MCF 10A (cell line): ENCODE results near the gene FBF1. TPM values are rescaled to one million over a fixed set of nuclear protein-coding genes. Genes with fewer than 3 reads are reported as not detected.

Experiments
- BruUV-seq: library from RNA; stranded (reverse); fragments of 400-500 nt; replicated peaks from 2 replicates; lab custom pipeline; 2021; lab: Mats Ljungman, UMichigan
- CTCF ChIA-PET: fragments of 300-600 bp; sonication (Branson Sonifier 250); formaldehyde crosslinking; extraction: SDS; loops from one replicate; lab custom pipeline; 2021; ENCODE audit warnings: antibody characterized with exemption, inconsistent platforms; lab: Yijun Ruan, JAX
- POLR2A ChIA-PET: fragments of 300-600, 350-650 bp; sonication (Branson Sonifier 250); formaldehyde crosslinking; extraction: SDS; loops from one replicate; lab custom pipeline; 2020; ENCODE audit warnings: antibody characterized with exemption, inconsistent platforms; lab: Yijun Ruan, JAX
- DNase-seq: peaks from one replicate; pipeline ENCODE4 v3.0.0-alpha.2; 2018; ENCODE audit not compliant: unreplicated experiment
- H3K27ac Mint-ChIP-seq: one replicate; pipeline ENCODE4 v1.8.0; 2022; ENCODE audit warnings: mild to moderate bottlenecking, low read depth, mixed read lengths; ENCODE audit not compliant: unreplicated experiment
- H3K27me3 Mint-ChIP-seq: one replicate; pipeline ENCODE4 v1.8.0; 2022; ENCODE audit warnings: mixed read lengths; ENCODE audit not compliant: insufficient read depth, unreplicated experiment
- H3K36me3 Mint-ChIP-seq: one replicate; pipeline ENCODE4 v1.8.0; 2022; ENCODE audit warnings: mild to moderate bottlenecking, moderate library complexity, mixed read lengths; ENCODE audit not compliant: insufficient read depth, unreplicated experiment
- H3K4me1 Mint-ChIP-seq: one replicate; pipeline ENCODE4 v1.8.0; 2022; ENCODE audit warnings: mixed read lengths; ENCODE audit not compliant: insufficient read depth, unreplicated experiment
- H3K4me3 Mint-ChIP-seq: one replicate; pipeline ENCODE4 v1.8.0; 2022; ENCODE audit warnings: mild to moderate bottlenecking, moderate library complexity, mixed read lengths; ENCODE audit not compliant: unreplicated experiment
- H3K9me3 Mint-ChIP-seq: one replicate; pipeline ENCODE4 v1.8.0; 2022; ENCODE audit warnings: mixed read lengths; ENCODE audit not compliant: unreplicated experiment
- intact Hi-C: fragments of 100-400 bp; cut with micrococcal nuclease; formaldehyde crosslinking; loops from 2 replicates; pipeline ENCODE4 v1.14.1; 2022
- total RNA-seq: library from RNA; stranded (reverse); gene quantifications from 2 replicates; pipeline ENCODE4 v1.2.3, GENCODE V29; 2022
- TF ChIP-seq, protein P1 (sequence below): fragments of 200-600 bp; IDR thresholded peaks from one replicate; pipeline ENCODE4 v1.8.0; 2022; ENCODE audit warnings: antibody characterized with exemption, mild to moderate bottlenecking; ENCODE audit not compliant: unreplicated experiment

Gene FBF1
- total RNA-seq, 1 experiment from 2014 or later: 14.0 TPM

DNA sequence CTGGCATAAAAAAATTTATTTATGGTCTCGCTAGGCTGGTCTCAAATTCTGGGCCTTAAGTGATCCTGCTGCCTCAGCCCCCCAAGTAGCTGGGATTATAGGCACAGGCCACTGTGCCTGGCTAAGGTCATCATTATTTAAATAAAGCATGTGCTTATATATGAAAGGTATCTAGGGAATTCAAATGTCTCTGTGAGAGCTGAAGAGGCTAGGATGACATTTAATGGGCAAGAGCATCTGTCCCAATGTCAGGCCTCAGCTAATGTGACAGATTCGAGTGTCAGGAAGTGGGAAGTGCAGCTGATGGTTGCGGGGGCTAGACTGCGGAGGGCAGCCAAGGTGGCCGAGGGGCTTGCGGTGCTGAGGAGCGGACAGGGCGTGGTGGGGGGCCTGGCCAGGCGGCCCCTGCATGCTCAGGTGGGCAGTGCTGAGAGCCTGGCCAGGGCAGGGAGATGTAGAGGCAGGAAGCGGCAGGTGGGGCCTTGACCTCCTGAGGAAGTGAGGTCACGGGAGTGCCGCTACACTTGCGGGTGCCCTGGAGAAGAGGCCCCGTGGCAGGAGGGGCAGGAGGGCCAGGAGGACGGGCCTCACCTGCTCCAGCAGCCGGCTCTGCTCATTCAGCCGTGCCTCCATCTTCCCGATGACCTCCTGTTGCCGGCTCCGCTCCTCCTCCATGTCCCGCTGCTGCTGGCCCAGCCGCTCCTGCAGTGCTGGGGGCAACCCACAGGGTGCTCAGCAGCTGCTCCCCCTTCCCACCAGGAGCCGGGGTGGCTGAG lies 23.5 kb downstream of the FBF1 start:
- H3K9me3 Mint-ChIP-seq: no peaks in the 10 kb centered on the region
- no TSS peak for BruUV-seq
- H3K27me3 Mint-ChIP-seq: no peaks in the 10 kb centered on the region
- no peak for DNase-seq
- H3K4me1 Mint-ChIP-seq: no peaks in the 10 kb centered on the region
- no peak overlapping the region for H3K27ac Mint-ChIP-seq
- H3K36me3 Mint-ChIP-seq: peaks cover 20% of the 10 kb centered on the region
- TF ChIP-seq, protein P1, sequence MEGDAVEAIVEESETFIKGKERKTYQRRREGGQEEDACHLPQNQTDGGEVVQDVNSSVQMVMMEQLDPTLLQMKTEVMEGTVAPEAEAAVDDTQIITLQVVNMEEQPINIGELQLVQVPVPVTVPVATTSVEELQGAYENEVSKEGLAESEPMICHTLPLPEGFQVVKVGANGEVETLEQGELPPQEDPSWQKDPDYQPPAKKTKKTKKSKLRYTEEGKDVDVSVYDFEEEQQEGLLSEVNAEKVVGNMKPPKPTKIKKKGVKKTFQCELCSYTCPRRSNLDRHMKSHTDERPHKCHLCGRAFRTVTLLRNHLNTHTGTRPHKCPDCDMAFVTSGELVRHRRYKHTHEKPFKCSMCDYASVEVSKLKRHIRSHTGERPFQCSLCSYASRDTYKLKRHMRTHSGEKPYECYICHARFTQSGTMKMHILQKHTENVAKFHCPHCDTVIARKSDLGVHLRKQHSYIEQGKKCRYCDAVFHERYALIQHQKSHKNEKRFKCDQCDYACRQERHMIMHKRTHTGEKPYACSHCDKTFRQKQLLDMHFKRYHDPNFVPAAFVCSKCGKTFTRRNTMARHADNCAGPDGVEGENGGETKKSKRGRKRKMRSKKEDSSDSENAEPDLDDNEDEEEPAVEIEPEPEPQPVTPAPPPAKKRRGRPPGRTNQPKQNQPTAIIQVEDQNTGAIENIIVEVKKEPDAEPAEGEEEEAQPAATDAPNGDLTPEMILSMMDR: no peak
- ChIA-PET CTCF (interaction anchor here (0.8 kb wide), 1 partner anchor 60 kb away, joined by 3 read pairs; no protein-coding TSS in a partner anchor), POLR2A (interaction anchor here (0.6 to 1.0 kb wide), 3 partner anchors 9 to 286 kb away, joined by 3 read pairs; no protein-coding TSS in a partner anchor)
- no peak overlapping the region for H3K4me3 Mint-ChIP-seq
- intact Hi-C loops: no loop called here

DNA sequence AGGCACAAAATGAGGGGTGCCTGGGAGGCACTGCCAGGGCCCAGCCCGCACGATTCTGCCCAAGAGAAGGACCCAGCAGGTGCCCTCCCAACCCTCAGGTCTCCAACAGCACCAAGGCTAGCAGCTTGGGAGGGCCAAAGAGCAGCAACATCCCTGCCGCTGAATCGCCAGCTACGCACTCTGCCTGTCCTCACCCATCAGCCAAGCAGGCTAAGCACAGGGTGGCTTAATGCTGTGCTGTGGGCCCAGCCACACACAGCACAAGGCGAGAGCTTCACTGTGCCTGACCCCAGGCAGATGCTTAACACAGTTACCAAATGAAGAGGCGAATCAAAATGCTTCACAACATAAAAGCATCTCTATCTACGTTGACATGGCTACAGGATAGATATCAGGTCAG lies 25.6 kb downstream of the FBF1 start:
- Mint-ChIP-seq H3K27me3 (no peaks in the 10 kb centered on the region), H3K36me3 (peaks cover 21% of the 10 kb centered on the region), H3K27ac (no peak overlapping the region), H3K4me1 (peaks cover 2% of the 10 kb centered on the region), H3K9me3 (no peaks in the 10 kb centered on the region), H3K4me3 (no peak overlapping the region)
- DNase-seq: no peak
- TF ChIP-seq, protein P1: no peak
- intact Hi-C loops: no loop called here
- POLR2A ChIA-PET: interaction anchor here (1.6 kb wide), 1 partner anchor 350 kb away, joined by 3 read pairs; the partner anchor contains the start of gene UBALD2
- no TSS peak for BruUV-seq
- CTCF ChIA-PET: interaction anchor here (0.5 kb wide), 1 partner anchor 551 kb away, joined by 3 read pairs; no protein-coding TSS in a partner anchor

DNA sequence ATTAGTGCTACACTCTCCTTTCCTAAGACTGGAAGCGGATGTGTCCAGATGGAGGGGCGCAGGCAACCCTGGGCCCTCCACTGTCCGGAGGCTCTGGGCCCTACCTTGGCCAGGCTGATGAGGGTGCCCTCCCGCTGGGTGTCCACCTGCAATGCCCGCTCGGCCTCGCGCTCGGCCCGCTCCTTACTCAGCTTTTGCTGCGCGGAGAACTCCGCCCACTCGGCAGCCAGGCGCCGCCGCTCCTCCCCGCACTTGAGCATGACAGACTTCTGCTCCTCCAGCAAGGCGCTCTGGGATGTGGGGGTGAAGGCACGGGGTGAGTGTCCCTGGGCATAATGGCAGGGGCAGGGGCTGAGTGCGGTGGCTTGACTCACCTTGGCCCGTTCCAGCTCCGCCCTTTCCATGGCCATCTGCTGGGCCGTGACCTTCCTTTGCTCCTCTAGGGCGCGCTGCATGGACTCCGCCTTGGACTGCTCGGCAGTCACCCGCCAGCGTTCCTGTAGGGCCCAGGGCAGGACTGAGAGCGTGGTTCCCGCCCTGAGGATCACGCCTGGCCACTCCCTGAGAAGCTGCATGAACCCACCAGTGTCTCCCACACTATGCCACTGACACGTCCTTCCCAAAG lies 26.1 kb downstream of the FBF1 start:
- TF ChIP-seq, protein P1: no peak

DNA sequence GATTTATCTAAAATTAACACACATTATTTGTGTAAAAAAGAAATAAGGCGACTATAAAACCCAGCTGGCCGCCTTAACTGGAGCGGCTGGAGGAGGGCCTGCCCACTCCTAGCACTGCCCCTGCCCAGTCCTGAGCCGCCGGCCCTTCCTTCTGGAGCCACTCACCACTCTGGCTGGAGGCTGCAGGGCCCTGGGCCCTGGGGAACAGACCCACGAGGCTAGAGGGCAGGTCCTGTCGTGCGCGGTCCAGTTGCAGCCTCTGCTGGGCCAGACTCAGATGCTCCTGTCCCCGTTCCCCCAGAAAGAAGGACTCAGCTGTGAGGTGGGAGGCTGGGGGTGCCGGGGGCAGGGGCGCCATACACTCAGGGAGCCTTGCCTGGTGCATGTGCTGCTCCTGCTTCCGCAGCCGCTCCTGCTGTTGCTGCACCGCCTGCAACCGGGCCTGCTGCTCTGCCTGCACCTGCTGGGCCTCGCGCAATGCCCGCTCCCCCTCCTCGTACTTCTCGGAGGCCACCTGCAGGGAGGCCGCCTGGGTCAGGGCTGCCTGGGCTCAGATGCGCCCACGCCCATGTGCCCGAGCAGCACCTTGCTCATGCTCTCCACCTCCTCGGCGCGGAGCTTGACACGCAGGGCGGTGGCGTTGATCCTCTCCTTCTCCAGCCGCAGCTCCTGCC lies 27.2 kb downstream of the FBF1 start:
- TF ChIP-seq, protein P1: no peak
- intact Hi-C loops: no loop called here
- H3K27ac Mint-ChIP-seq: no peak overlapping the region
- no peak overlapping the region for H3K4me3 Mint-ChIP-seq
- POLR2A ChIA-PET: no interaction called here
- H3K4me1 Mint-ChIP-seq: peaks cover 15% of the 10 kb centered on the region
- no peak for DNase-seq
- H3K9me3 Mint-ChIP-seq: no peaks in the 10 kb centered on the region
- CTCF ChIA-PET: interaction anchor here (1.0 kb wide), 1 partner anchor 281 kb away, joined by 3 read pairs; no protein-coding TSS in a partner anchor
- BruUV-seq: no TSS peak
- no peaks in the 10 kb centered on the region for H3K27me3 Mint-ChIP-seq
- peaks cover 16% of the 10 kb centered on the region for H3K36me3 Mint-ChIP-seq

More for the DNA sequence above, 26.1 kb downstream of the FBF1 start:
- Mint-ChIP-seq H3K27ac (no peak overlapping the region), H3K27me3 (no peaks in the 10 kb centered on the region), H3K36me3 (peaks cover 21% of the 10 kb centered on the region), H3K4me1 (peaks cover 7% of the 10 kb centered on the region), H3K9me3 (no peaks in the 10 kb centered on the region), H3K4me3 (no peak overlapping the region)
- intact Hi-C loops: no loop called here
- ChIA-PET CTCF (interaction anchor here (1.0 kb wide), 1 partner anchor 282 kb away, joined by 3 read pairs; no protein-coding TSS in a partner anchor), POLR2A (interaction anchor here (1.6 kb wide), 1 partner anchor 350 kb away, joined by 3 read pairs; the partner anchor contains the start of gene UBALD2)
- no peak for DNase-seq
- BruUV-seq: no TSS peak
